Measurements from ENCODE around the gene POLR1B.
"Not testable (repeated sequence)": the region's sequence is repeated elsewhere in the genome, so short reads cannot be mapped to it uniquely, and the experiment has no call there.

Gene POLR1B

DNA sequence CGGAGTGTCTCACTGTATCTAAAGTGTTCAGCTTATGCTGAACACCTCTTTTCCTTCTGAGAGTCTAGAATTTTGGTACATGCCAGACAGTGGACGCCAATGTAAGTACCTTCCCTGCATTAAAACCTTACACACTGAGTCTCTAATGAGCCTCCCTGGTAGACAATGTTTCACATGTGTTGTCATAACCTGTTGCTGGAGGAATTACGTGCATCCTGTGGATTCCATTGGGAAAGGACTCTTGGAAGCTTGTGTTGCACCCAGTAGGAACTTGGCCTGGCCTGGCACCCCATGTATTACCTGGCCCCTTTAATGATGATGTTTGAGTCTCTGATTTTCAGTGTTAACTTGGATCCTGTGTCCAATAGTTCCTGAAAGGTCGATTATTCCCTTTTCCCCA lies 62.7 kb downstream of the POLR1B start:
- DNase-seq = no peak

DNA sequence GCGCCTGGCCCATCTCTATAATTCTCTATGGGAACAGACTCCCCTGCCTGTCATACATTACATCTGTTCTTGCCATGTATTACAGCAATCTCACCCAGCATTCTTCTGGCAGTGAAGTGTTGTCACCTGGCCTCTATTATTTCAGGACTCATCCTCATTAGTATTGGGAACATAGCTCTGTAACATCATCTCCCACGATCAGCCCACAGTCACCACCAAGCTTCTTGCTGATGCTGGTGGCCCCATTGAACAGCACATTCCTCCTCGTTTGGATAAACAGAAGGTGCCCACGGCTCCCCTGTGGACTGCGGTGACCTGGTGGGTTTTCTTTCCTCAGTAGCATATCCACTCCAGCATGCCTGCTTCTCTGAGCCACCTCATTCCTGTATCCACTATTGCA lies 63.7 kb downstream of the POLR1B start:
- no peak for DNase-seq

DNA sequence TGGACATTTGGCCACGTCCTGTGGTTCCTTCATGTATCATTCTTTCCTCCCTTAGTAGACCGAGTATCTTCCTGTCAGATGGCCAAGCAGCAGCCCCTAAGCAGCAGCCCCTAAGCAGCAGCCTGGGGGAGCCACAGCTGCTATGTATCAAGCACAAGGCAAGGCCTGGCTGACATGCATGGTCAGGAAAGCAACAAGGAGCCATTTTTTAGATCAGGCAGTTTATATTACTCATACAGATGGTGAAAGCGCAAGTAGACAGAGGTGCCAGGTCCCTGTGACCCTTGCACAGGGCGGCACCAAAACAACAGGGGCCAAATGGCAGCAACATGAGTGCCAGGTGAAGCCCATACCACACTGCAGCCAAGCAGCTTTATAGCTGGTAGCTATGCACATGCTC lies 64.3 kb downstream of the POLR1B start:
- DNase-seq = no peak

DNA sequence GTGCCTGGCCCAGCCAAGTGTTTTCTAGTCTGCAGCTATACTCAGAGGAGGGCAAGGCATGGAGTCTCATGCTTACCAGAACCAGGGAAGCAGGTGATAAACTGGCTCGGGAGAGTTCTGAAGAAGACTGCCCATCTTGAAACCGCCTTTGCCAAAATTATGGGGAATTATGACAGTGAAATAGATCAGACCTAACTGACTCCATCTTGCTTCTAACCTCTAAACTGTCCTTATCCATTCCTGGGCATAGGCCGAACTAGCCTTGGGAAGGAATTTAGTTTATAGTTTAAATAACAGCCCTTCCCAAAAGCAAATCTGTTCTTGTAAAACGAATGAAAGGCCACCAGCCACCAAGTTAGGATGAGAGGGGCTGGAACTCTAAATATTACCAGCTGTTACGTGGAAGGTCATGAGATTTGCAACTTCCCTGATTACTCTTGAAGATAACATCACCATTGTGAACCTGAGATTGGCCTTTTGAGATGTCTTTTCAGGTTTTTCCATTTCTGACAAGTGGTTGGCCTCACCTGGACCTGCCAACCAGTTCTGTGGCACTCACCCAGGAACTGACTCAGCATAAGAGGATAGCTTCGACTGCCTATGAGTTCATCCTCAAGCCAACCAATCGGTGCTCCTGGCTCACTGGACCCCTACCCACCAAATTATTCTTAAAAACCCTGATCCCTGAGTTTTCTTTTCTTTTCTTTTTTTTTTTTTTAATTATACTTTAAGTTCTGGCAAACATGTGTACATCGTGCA lies 65.6 kb downstream of the POLR1B start:
- no peak for DNase-seq

DNA sequence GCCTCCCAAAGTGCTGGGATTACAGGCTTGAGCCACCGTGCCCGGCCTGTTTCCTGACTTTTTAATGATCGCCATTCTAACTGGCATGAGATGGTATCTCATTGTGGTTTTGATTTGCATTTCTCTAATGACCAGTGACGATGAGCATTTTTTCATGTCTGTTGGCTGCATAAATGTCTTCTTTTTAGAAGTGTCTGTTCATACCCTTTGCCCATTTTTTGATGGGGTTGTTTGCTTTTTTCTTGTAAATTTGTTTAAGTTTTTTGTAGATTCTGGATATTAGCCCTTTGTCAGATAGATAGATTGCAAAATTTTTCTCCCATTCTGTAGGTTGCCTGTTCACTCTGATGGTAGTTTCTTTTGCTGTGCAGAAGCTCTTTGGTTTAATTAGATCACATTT lies 67.1 kb downstream of the POLR1B start:
- DNase-seq = not testable (repeated sequence)

DNA sequence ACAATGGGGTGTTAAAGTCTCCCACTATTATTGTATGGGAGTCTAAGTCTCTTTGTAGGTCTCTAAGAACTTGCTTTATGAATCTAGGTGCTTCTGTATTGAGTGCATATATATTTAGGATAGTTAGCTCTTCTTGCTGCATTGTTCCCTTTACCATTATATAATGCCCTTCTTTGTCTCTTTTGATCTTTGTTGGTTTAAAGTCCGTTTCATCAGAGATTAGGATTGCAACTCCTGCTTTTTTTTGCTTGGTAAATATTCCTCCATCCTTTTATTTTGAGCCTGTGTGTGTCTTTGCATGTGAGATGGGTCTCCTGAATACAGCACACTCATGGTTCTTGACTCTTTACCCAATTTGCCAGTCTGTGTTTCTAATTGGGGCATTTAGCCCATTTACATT lies 70.0 kb downstream of the POLR1B start:
- DNase-seq = not testable (repeated sequence)

DNA sequence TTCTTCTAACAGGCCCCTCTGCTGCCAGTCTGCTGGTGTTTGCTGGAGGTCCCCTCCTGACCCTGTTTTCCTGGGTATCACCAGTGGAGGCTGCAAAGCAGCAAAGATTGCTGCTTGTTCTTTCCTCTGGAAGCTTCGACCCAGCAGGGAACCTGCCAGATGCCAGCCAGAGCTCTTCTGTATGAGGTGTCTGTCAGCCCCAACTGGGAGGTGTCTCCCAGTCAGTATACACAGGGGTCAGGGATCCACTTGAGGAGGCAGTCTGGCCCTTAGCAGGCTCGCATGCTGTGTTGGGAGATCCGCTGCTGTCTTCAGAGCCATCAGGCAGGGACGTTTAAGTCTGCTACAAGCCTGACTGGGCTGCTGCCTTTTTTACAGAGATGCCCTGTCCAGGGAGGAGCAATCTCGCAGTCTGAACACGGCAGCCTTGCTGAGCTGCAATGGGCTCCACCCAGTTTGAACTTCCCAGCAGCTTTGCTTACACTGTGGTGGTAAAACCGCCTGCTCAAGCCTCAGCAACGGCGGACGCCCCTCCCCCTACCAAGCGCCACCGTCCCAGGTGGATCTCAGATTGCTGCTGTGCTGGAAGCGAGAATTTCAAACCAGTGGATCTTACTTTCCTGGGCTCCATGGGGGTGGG lies 72.1 kb downstream of the POLR1B start:
- DNase-seq = no peak

DNA sequence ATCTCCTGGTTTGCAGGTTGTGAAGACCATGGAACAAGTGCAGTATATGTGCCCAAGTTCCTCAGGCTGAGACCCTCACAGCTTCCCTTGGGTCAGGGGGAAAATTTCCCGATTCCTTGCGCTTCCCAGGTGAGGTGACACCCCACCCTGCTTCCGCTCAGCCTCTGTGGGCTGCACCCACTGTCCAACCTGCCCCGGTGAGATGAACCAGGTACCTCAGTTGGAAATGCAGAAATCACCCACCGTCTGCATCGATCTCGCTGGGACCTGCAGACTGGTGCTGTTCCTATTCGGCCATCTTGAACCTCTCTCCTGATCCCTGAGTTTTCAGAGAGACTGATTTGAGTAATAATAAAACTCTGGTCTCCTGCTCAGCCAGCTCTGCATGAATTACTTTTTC lies 72.8 kb downstream of the POLR1B start:
- no peak for DNase-seq

DNA sequence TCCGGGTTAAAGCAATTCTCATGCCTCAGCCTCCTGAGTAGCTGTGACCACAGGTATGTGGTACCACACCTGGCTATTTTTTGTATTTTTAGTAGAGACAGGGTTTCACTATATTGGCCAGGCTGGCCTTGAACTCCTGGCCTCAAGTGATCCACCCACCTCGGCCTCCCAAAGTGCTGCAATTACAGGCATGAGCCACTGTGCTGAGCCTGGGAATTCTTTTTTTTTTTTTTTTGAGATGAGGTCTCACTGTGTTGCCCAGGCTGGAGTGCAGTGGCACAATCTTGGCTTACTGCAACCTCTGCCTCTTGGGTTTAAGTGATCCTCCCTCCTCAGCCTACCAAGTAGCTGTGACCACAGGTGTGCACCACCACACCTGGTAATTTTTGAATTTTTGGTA lies 73.5 kb downstream of the POLR1B start:
- not testable (repeated sequence) for DNase-seq

DNA sequence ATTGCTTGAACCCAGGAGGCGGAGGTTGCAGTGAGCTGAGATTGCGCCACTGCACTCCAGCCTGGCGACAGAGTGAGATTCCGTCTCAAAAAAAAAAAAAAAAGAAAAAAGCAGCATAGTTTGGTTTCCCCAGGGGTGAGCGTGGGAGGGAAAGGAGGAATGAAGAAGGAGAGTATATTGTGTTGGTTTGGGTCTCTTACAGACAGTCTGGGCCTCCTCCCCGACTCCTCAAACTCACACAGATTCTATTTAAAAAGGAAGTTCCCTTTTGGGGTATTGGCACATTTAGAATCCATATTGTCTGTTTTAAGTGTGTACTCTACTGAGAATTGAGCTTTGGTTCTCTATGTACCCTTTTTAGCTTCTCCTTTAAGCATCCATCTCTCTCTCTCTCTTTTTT lies 76.1 kb downstream of the POLR1B start:
- no peak for DNase-seq

DNA sequence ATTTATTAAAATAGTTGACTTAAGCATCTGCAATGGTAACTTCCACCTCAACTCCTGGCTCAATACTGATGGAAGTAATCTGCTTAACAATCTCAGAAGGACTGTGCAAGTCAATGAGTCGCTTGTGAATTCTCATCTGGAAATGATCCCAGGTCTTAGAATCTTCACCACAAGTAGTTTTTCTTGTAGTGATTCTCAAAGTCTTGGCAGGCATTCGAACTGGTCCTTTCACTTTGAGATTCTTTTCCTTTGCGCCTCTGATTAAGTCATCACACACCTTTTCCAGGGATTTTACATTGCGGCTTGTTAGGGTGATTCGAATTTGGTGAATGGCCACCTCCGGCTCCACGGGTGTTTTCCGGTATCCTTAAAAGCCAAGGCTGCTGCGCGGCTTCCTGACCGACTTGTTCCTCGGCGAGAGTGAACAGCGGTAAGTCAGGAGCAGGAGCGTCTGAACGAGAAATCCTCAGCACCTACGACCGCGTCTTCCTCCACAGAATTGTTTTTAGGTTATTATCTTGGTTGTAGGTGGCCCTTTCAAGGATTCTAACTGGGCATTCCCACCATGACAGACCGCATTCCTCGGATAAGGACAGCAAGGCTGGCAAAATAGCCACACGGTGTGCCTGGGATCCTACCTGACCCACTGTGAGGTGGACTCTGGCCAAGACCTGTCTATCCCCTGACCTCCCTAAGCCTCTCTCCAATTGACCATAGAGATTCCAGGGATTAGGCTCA lies 79.7 kb downstream of the POLR1B start:
- peak; percentile 65 for DNase-seq

DNA sequence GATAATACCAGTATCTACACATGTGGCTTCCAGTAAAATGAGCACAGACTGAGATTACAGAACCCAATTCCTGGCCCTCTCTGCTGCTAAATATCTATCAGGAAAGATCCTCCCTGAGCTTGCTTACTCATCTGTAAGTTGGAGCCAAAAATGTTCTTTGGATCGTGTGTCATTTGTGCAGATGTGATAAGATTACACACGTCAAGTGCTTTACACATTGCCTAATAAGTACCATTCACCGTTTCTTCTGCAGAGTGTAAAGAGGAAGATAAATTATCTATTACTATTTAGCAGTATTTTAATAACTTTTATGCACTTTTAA lies 80.2 kb downstream of the POLR1B start:
- DNase-seq = peak; percentile 87

DNA sequence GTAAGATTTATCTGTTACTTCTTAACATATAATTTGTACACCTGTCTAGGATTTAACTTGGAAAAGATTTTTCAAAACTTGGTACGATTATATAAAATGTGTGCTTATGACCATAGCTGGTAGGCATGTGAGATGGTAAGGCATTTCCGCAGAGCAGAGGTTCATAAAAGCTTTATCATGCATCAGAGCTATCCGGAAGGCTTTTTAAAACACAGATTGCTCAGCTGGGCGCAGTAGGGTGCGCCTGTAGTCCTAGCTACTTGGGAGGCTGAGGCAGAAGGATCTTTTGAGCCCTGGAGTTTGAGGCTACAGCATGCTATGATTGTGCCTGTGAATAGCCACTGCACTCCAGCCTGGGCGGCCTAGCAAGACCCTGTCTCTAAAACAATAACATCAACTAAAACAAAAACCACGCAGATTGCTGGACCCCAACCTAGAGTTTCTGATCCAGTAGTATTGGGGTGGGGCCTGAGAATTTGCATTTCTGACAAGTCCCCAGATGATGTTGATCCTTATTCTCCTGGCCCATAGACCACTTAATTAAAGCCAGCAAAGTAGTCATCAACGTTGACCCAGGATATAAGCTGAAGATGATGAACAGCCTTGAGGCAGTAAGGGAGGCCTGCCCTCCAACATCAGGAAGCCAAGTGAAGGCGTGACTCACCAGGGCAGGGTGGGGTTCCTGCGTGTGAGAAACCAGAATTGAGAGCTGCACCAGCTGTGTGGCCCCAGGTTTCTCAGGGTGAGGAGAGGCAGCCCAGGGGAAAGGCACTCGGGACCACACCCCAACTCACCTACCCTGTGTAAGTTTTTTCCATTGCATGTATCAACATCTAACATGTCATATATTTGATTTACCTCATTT lies 81.9 kb downstream of the POLR1B start:
- DNase-seq = peak; percentile 93

DNA sequence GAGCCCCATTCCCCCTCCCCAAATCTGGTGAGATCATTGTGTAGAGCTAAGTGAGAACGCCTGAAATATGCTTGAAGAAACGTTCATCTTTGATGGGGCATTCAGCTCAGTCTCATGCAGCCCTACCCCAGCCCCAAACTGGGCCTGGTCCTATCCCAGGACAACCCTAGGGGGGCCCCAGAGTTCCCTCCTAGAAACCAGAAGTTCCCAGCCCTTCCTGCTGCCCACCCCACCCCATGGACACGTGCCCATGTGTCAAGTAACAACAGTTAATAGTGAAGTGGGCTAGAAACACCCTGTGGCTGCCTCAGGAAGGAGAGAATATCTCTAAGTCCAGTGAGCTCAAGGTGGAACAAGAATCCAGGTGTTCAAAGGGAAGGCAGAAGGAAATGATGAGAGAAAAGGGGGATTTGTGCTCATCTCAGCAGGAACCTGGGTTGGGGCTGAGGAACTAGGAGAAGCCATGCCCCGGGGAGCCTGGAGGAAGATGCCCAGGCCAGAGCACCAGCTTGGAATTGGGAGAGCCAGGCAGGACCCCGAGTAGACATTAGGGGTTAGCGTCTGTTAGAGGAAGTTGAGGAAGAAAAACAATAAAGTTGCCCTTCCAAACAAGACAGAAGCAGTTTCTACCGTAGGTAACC lies 83.3 kb downstream of the POLR1B start:
- DNase-seq = no peak

DNA sequence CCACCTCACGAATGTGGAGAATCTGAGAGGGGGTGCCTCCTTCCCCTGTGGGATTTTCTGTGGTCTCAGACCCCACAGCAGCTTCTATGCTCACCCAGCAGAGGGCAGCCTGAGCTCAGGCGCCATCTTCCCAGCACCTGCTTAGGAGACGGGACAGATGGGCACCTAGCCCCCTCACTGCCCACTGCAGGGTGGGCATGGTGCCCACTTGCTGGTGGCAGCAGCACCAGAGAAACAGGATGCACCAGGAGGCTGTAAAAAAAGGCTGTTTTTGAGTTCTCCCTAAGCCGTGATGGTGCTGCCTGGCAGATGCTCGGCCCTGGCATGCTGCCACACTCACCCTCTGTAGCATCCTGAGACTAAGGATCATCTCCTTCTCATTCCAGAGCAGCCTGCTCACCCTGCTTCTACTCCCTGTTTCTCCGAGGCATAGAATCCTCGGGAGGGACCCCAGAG lies 84.4 kb downstream of the POLR1B start:
- DNase-seq = peak; percentile 79
